Mesenchymal stem cell (in vitro differentiated cells and primary cell): ENCODE data around the gene EFHC2.
"Not testable (repeated sequence)": the region's sequence is repeated elsewhere in the genome, so short reads cannot be mapped to it uniquely, and the experiment has no call there.

ENCODE experiments used
- DNase-seq: peaks from one replicate; pipeline ENCODE4 v3.0.0-alpha.2; 2013
- H2AFZ ChIP-seq: one replicate; pipeline ENCODE4 v1.6.1; 2013; ENCODE audit warnings: low read depth, mild to moderate bottlenecking, control low read depth, inconsistent platforms, low read length, moderate library complexity
- H2AK5ac ChIP-seq: 2 replicates; pipeline ENCODE4 v1.6.1; 2013; ENCODE audit warnings: low read length, moderate library complexity, mild to moderate bottlenecking, inconsistent platforms; ENCODE audit not compliant: severe bottlenecking
- H2BK120ac ChIP-seq: one replicate; pipeline ENCODE4 v1.6.1; 2013; ENCODE audit warnings: low read depth, mild to moderate bottlenecking, inconsistent platforms, low read length, moderate library complexity
- H2BK12ac ChIP-seq, 2 experiments: one replicate each; pipeline ENCODE4 v1.6.1; 2013; ENCODE audit warnings: inconsistent platforms in 2 of 2, low read length in 2 of 2, mild to moderate bottlenecking in 2 of 2, moderate library complexity in 2 of 2, control low read depth in 1 of 2
- H2BK15ac ChIP-seq: one replicate; pipeline ENCODE4 v1.6.1; 2013; ENCODE audit warnings: mild to moderate bottlenecking, low read depth, inconsistent platforms; ENCODE audit not compliant: poor library complexity, severe bottlenecking
- H2BK5ac ChIP-seq: 2 replicates; pipeline ENCODE4 v1.6.1; 2013; ENCODE audit warnings: low read depth, mild to moderate bottlenecking, low read length, control low read depth, inconsistent platforms; ENCODE audit not compliant: poor library complexity, severe bottlenecking
- H3K14ac ChIP-seq, 2 experiments: one replicate each; pipeline ENCODE4 v1.6.1; 2013; ENCODE audit warnings: inconsistent platforms in 2 of 2, low read length in 2 of 2, control low read depth in 1 of 2, mild to moderate bottlenecking in 1 of 2, moderate library complexity in 1 of 2
- H3K18ac ChIP-seq, 2 experiments: one replicate each; pipeline ENCODE4 v1.6.1; 2013; ENCODE audit warnings: inconsistent platforms in 2 of 2, low read length in 2 of 2, control low read depth in 1 of 2, low read depth in 1 of 2, mild to moderate bottlenecking in 1 of 2
- H3K23ac ChIP-seq, 2 experiments: one replicate each; pipeline ENCODE4 v1.6.1; 2013; ENCODE audit warnings: inconsistent platforms in 2 of 2, low read length in 2 of 2, mild to moderate bottlenecking in 2 of 2, moderate library complexity in 2 of 2, control low read depth in 1 of 2
- H3K27ac ChIP-seq: 2 replicates; pipeline ENCODE4 v1.5.1; 2013; ENCODE audit warnings: mild to moderate bottlenecking, moderate library complexity, low read length, control low read depth, inconsistent platforms; ENCODE audit not compliant: poor library complexity, severe bottlenecking
- H3K27me3 ChIP-seq, 2 experiments: 2 replicates each; pipeline versions ENCODE4 v1.6.1 to v1.7.0; 2013; ENCODE audit warnings: low read length in 2 of 2, mild to moderate bottlenecking in 2 of 2, moderate library complexity in 2 of 2, control low read depth in 1 of 2, inconsistent platforms in 1 of 2; ENCODE audit not compliant: control insufficient read depth in 1 of 2, insufficient read depth in 1 of 2
- H3K36me3 ChIP-seq, 2 experiments: 2 replicates each; pipeline versions ENCODE4 v1.6.1 to v1.7.0; 2013; ENCODE audit warnings: low read length in 2 of 2, control low read depth in 1 of 2, inconsistent platforms in 1 of 2, low read depth in 1 of 2, mild to moderate bottlenecking in 1 of 2; ENCODE audit not compliant: insufficient read depth in 2 of 2, control insufficient read depth in 1 of 2
- H3K4ac ChIP-seq, 2 experiments: one replicate each; pipeline ENCODE4 v1.6.1; 2013; ENCODE audit warnings: inconsistent platforms in 2 of 2, low read length in 2 of 2, mild to moderate bottlenecking in 2 of 2, moderate library complexity in 2 of 2, control low read depth in 1 of 2, low read depth in 1 of 2
- H3K4me1 ChIP-seq: 2 replicates; pipeline ENCODE4 v1.6.1; 2013; ENCODE audit warnings: low read depth, low read length, control low read depth; ENCODE audit not compliant: control insufficient read depth, insufficient read depth
- H3K4me2 ChIP-seq: 2 replicates; pipeline ENCODE4 v1.6.1; 2013; ENCODE audit warnings: low read length, mild to moderate bottlenecking, inconsistent platforms; ENCODE audit not compliant: poor library complexity, severe bottlenecking
- H3K4me3 ChIP-seq, 2 experiments: 2 replicates each; pipeline versions ENCODE4 v1.5.1 to v1.7.0; 2013; ENCODE audit warnings: low read length in 2 of 2, mild to moderate bottlenecking in 2 of 2, control low read depth in 1 of 2, low read depth in 1 of 2; ENCODE audit not compliant: insufficient read depth in 1 of 2
- H3K79me1 ChIP-seq: replicated peaks from 2 replicates; pipeline ENCODE4 v1.6.1; 2013; ENCODE audit warnings: mild to moderate bottlenecking, control low read depth, low read length, inconsistent platforms; ENCODE audit not compliant: poor library complexity, severe bottlenecking
- H3K9ac ChIP-seq: 2 replicates; pipeline ENCODE4 v1.7.0; 2013; ENCODE audit warnings: mild to moderate bottlenecking, low read length, moderate library complexity
- H3K9me3 ChIP-seq: 2 replicates; pipeline ENCODE4 v1.7.0; 2013; ENCODE audit warnings: mild to moderate bottlenecking, low read length; ENCODE audit not compliant: control insufficient read depth
- H4K8ac ChIP-seq: one replicate; pipeline ENCODE4 v1.6.1; 2013; ENCODE audit warnings: inconsistent platforms, mild to moderate bottlenecking, low read length, moderate library complexity
- H4K91ac ChIP-seq: one replicate; pipeline ENCODE4 v1.6.1; 2013; ENCODE audit warnings: mild to moderate bottlenecking, low read length, inconsistent platforms
- WGBS: methylation state at CpG from one replicate; pipeline ENCODE4 v1.1.7; 2013; ENCODE audit warnings: mixed read lengths; 5-methylcytosine and 5-hydroxymethylcytosine counted together

Gene EFHC2

DNA sequence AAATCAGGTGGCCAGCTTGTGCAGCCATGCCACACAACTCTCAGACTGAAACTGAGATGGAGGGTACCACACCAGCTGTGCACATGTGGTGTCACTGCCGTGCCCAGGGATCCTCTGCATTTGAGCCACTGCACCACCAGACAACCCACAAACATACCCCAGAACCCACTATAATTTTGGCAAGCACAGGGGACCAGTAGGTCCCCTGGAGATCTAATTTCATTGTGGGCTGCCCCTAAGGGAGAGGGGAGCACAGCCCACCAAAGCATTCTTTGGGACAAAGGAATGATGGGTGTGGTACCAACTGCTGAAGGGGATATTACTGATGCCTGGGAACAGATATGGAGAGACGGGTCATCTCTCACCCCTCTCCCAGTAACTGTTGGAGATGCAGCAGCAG is 140.9 kb downstream of the EFHC2 start:
- Histone ChIP-seq H3K9me3 (no peaks in the 10 kb centered on the region), H3K27ac (no peak overlapping the region), H3K79me1 (no peaks in the 10 kb centered on the region), H2AFZ (no peak overlapping the region), H3K4ac (no peak overlapping the region), H4K8ac (no peak overlapping the region), H3K9ac (no peak overlapping the region), H2BK120ac (no peak overlapping the region), H3K4me2 (no peak overlapping the region), H2BK15ac (no peak overlapping the region), H2AK5ac (no peak overlapping the region), H3K4me1 (no peaks in the 10 kb centered on the region), H3K14ac (no peak overlapping the region), H3K36me3 (no peaks in the 10 kb centered on the region), H3K18ac (no peak overlapping the region), H3K27me3 (peaks cover 0 to 20% of the 10 kb centered on the region in 2 experiments), H3K4me3 (no peak overlapping the region), H3K23ac (no peak overlapping the region), H4K91ac (no peak overlapping the region), H2BK5ac (no peak overlapping the region), H2BK12ac (no peak overlapping the region)
- 56% methylated on average over 1 of the region's 2 CpGs for WGBS
- no peak for DNase-seq

DNA sequence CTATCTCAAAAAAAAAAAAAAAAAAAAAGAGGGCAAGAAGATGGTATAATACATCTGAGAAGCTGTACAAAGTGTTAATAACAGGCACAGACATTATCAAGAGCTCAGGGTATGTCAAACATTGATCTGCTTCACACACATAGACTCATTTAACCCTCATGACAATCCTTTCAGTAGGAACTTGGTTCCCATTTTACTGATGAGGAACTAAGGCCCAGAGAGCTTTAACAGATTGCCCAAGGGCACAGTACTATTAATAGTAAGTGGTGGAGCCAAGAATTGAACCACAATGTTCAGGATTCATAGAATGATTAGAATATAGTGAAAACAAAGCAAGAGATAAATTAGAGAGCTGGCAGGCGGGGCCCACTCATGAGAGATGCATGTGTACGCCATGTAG is 154.4 kb downstream of the EFHC2 start:
- H3K79me1 ChIP-seq = no peaks in the 10 kb centered on the region
- no peak overlapping the region for H3K23ac ChIP-seq
- WGBS = 87% methylated on average over 2 of the region's 2 CpGs
- no peak overlapping the region for H2BK12ac ChIP-seq
- peaks cover 0 to 11% of the 10 kb centered on the region in 2 experiments for H3K27me3 ChIP-seq
- no peaks in the 10 kb centered on the region for H3K36me3 ChIP-seq
- no peak overlapping the region for H2AK5ac ChIP-seq
- H3K4me3 ChIP-seq = no peak overlapping the region
- H3K18ac ChIP-seq = no peak overlapping the region
- no peak overlapping the region for H2AFZ ChIP-seq
- H3K9me3 ChIP-seq = no peaks in the 10 kb centered on the region
- H3K4me2 ChIP-seq = no peak overlapping the region
- H2BK15ac ChIP-seq = no peak overlapping the region
- no peak overlapping the region for H4K91ac ChIP-seq
- no peak overlapping the region for H4K8ac ChIP-seq
- H2BK120ac ChIP-seq = no peak overlapping the region
- H3K27ac ChIP-seq = no peak overlapping the region
- no peak for DNase-seq
- no peak overlapping the region for H3K14ac ChIP-seq
- no peak overlapping the region for H3K9ac ChIP-seq
- H2BK5ac ChIP-seq = no peak overlapping the region
- H3K4ac ChIP-seq = no peak overlapping the region
- no peaks in the 10 kb centered on the region for H3K4me1 ChIP-seq

DNA sequence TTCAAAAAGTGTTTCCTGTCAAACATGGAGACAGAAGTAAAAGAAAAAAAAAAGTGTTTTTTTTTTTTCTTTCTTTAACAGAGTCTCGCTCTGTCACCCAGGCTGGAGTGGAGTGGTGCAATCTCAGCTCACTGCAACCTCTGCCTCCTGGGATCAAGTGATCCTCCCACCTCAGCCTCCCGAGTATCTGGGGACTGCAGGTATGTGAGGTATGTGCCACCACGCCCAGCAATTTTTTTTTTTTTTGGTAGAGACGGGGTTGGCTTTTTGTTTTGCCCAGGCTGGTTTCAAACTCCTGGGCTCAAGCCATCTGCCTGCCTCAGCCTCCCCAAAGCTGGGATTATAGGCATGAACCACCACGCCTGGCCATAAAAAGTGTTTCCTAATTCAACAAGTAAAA is 155.6 kb downstream of the EFHC2 start:
- not testable (repeated sequence) for H3K4ac ChIP-seq, H3K23ac ChIP-seq, H3K14ac ChIP-seq, H2BK5ac ChIP-seq, H3K9ac ChIP-seq, H3K4me2 ChIP-seq, H3K36me3 ChIP-seq, H3K18ac ChIP-seq, H3K27ac ChIP-seq, H2BK15ac ChIP-seq, H3K79me1 ChIP-seq, H3K4me3 ChIP-seq, H3K27me3 ChIP-seq, H4K91ac ChIP-seq, H2BK120ac ChIP-seq, H2BK12ac ChIP-seq, H2AK5ac ChIP-seq, H2AFZ ChIP-seq, H3K9me3 ChIP-seq, H4K8ac ChIP-seq, DNase-seq, H3K4me1 ChIP-seq
- no CpG with 5 or more reads among the region's 5 CpGs for WGBS

DNA sequence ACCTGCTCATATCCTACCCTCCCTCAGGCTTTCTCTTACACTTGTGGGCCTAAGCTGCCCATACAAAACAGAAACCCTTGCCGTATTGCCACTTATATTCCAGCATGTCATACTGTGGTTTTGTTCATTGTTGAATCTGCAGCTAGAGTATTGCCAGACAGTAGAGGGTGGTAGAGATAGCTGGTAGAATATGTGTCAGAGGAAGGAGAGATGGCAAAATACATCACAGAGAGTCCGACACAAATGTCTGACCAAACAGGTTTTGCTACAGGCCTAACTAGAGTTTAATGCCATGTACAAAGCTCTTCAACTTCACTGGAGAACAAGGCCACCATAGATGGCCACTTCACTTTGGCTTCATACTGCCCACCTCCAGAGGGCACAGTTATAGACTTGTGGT is 160.1 kb downstream of the EFHC2 start:
- WGBS = no CpG with 5 or more reads among the region's 2 CpGs
- no peak overlapping the region for H3K4me3 ChIP-seq
- no peak overlapping the region for H2BK120ac ChIP-seq
- no peak overlapping the region for H3K4ac ChIP-seq
- no peak overlapping the region for H3K18ac ChIP-seq
- no peak overlapping the region for H2AK5ac ChIP-seq
- no peak overlapping the region for H2BK5ac ChIP-seq
- no peak overlapping the region for H3K14ac ChIP-seq
- H3K27me3 ChIP-seq = peaks cover 0 to 6% of the 10 kb centered on the region in 2 experiments
- H2BK15ac ChIP-seq = no peak overlapping the region
- no peaks in the 10 kb centered on the region for H3K9me3 ChIP-seq
- no peak overlapping the region for H3K23ac ChIP-seq
- no peak overlapping the region for H2BK12ac ChIP-seq
- no peak overlapping the region for H3K27ac ChIP-seq
- no peak for DNase-seq
- no peak overlapping the region for H4K91ac ChIP-seq
- H3K36me3 ChIP-seq = no peaks in the 10 kb centered on the region
- H4K8ac ChIP-seq = no peak overlapping the region
- no peak overlapping the region for H3K4me2 ChIP-seq
- no peak overlapping the region for H3K9ac ChIP-seq
- H3K4me1 ChIP-seq = no peaks in the 10 kb centered on the region
- no peak overlapping the region for H2AFZ ChIP-seq
- H3K79me1 ChIP-seq = no peaks in the 10 kb centered on the region
